Glutamatergic neuron (in vitro differentiated cells): ENCODE data around the gene LMF1. TPM values are rescaled to one million over a fixed set of nuclear protein-coding genes. Genes with fewer than 3 reads are reported as not detected.

ENCODE experiments used
- DNase-seq: peaks from one replicate; pipeline ENCODE4 v3.0.0; 2022
- H3K27ac Mint-ChIP-seq: one replicate; pipeline ENCODE4 v1.8.0; 2020; ENCODE audit warnings: mild to moderate bottlenecking, mixed read lengths, inconsistent platforms; ENCODE audit not compliant: unreplicated experiment
- H3K27me3 Mint-ChIP-seq: one replicate; pipeline ENCODE4 v1.8.0; 2020; ENCODE audit warnings: mild to moderate bottlenecking, moderate library complexity, mixed read lengths, inconsistent platforms; ENCODE audit not compliant: unreplicated experiment
- H3K36me3 Mint-ChIP-seq: one replicate; pipeline ENCODE4 v1.8.0; 2020; ENCODE audit warnings: mild to moderate bottlenecking, mixed read lengths, inconsistent platforms; ENCODE audit not compliant: unreplicated experiment
- H3K4me1 Mint-ChIP-seq: one replicate; pipeline ENCODE4 v1.8.0; 2020; ENCODE audit warnings: mild to moderate bottlenecking, low read depth, mixed read lengths, inconsistent platforms; ENCODE audit not compliant: unreplicated experiment
- H3K4me3 Mint-ChIP-seq: one replicate; pipeline ENCODE4 v1.8.0; 2020; ENCODE audit warnings: mild to moderate bottlenecking, mixed read lengths, inconsistent platforms; ENCODE audit not compliant: unreplicated experiment
- H3K9me3 Mint-ChIP-seq: one replicate; pipeline ENCODE4 v1.8.0; 2020; ENCODE audit warnings: mild to moderate bottlenecking, moderate library complexity, mixed read lengths, inconsistent platforms; ENCODE audit not compliant: unreplicated experiment
- CTCF ChIP-seq: fragments of 200-600 bp; sonication (generic); IDR thresholded peaks from one replicate; pipeline ENCODE4 v1.5.0; 2021; ENCODE audit not compliant: partially characterized antibody, unreplicated experiment
- total RNA-seq: library from RNA; stranded (reverse); fragmentation: NEBNext Ultra II Directional; extraction: Animal tissue kit (Norgen Biotek cat#: 25700); gene quantifications from one replicate; pipeline ENCODE4 v1.2.1, GENCODE V29; 2021; ENCODE audit not compliant: unreplicated experiment

LMF1 gene
- total RNA-seq, 1 donor from 2014 or later, result 17.4 TPM

GRCh38 chr16:929227-930073 is 41.3 kb downstream of the LMF1 start:
- Mint-ChIP-seq H3K4me1 (peaks cover 6% of the 10 kb centered on the region), H3K9me3 (peaks cover 4% of the 10 kb centered on the region), H3K27ac (no peak overlapping the region), H3K36me3 (peaks cover 18% of the 10 kb centered on the region), H3K27me3 (no peaks in the 10 kb centered on the region), H3K4me3 (no peak overlapping the region)
- no peak for TF ChIP-seq CTCF
- DNase-seq, result no peak

- Mint-ChIP-seq H3K27me3 (no peaks in the 10 kb centered on the region), H3K4me1 (peaks cover 6% of the 10 kb centered on the region), H3K9me3 (peaks cover 4% of the 10 kb centered on the region), H3K36me3 (peaks cover 23% of the 10 kb centered on the region), H3K4me3 (no peak overlapping the region), H3K27ac (no peak overlapping the region)
- no peak for DNase-seq
- TF ChIP-seq CTCF, result no peak
Observed at GRCh38 chr16:928526-928925, 42.3 kb downstream of the LMF1 start.

- Mint-ChIP-seq H3K4me3 (no peak overlapping the region), H3K27ac (no peak overlapping the region), H3K4me1 (peaks cover 6% of the 10 kb centered on the region), H3K27me3 (no peaks in the 10 kb centered on the region), H3K36me3 (peaks cover 23% of the 10 kb centered on the region), H3K9me3 (peaks cover 4% of the 10 kb centered on the region)
- DNase-seq, result no peak
- TF ChIP-seq CTCF, result no peak
Observed at GRCh38 chr16:927931-928330, 42.9 kb downstream of the LMF1 start.

GRCh38 chr16:927406-927805 is 43.4 kb downstream of the LMF1 start:
- peaks cover 4% of the 10 kb centered on the region for H3K9me3 Mint-ChIP-seq

More at GRCh38 chr16:927406-927805, 43.4 kb downstream of the LMF1 start:
- no peak for DNase-seq
- Mint-ChIP-seq H3K36me3 (peaks cover 25% of the 10 kb centered on the region), H3K27ac (no peak overlapping the region), H3K4me1 (peaks cover 6% of the 10 kb centered on the region), H3K4me3 (no peak overlapping the region), H3K27me3 (no peaks in the 10 kb centered on the region)
- no peak for TF ChIP-seq CTCF
